Measurements from ENCODE around the gene TPM4. TPM values are rescaled to one million over a fixed set of nuclear protein-coding genes. Genes with fewer than 3 reads are reported as not detected.

The TPM4 gene
- total RNA-seq, 2 donors from 2014 or later = 162 to 171 TPM

DNA sequence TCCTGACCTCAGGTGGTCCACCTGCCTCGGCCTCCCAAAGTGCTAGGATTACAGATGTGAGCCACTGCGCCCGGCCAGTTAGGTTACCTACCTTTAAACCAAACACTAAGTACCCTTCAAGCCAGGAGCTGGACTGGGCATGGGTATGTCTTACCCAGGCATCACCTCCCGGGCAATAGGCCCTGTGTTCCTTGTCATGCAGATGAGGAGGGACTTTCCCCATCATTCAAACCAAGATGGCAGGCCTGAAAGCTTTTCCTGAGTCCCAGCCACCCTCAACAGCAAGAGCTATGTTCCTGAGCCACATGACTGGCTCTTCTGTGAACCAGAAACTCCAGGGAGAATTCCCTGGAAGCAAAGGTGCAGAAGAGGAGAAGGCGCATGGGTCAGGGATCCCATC, 44.8 kb downstream of the TPM4 start:
- WGBS, 2 donors = 79 to 88% methylated on average over 5 of the region's 5 CpGs
- no peak for DNase-seq
- Histone ChIP-seq H3K9me3 (no peaks in the 10 kb centered on the region), H3K4me1 (no peaks in the 10 kb centered on the region), H3K4me3 (no peak overlapping the region), H3K27me3 (no peaks in the 10 kb centered on the region), H3K36me3 (replicated peaks in 1 of 2; ENCODE audit: insufficient read depth in 1 of 2, low read depth in 2 of 2) (peaks cover 4 to 37% of the 10 kb centered on the region in 2 donors), H3K27ac (no peak overlapping the region)
- no peak for TF ChIP-seq POLR2A (IDR thresholded peaks at IDR 0.05)
- TF ChIP-seq, protein P1, sequence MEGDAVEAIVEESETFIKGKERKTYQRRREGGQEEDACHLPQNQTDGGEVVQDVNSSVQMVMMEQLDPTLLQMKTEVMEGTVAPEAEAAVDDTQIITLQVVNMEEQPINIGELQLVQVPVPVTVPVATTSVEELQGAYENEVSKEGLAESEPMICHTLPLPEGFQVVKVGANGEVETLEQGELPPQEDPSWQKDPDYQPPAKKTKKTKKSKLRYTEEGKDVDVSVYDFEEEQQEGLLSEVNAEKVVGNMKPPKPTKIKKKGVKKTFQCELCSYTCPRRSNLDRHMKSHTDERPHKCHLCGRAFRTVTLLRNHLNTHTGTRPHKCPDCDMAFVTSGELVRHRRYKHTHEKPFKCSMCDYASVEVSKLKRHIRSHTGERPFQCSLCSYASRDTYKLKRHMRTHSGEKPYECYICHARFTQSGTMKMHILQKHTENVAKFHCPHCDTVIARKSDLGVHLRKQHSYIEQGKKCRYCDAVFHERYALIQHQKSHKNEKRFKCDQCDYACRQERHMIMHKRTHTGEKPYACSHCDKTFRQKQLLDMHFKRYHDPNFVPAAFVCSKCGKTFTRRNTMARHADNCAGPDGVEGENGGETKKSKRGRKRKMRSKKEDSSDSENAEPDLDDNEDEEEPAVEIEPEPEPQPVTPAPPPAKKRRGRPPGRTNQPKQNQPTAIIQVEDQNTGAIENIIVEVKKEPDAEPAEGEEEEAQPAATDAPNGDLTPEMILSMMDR (IDR thresholded peaks at IDR 0.05) = no peak
- intact Hi-C loops (cut with DNase I) = no loop called here
- no peak for ATAC-seq

DNA sequence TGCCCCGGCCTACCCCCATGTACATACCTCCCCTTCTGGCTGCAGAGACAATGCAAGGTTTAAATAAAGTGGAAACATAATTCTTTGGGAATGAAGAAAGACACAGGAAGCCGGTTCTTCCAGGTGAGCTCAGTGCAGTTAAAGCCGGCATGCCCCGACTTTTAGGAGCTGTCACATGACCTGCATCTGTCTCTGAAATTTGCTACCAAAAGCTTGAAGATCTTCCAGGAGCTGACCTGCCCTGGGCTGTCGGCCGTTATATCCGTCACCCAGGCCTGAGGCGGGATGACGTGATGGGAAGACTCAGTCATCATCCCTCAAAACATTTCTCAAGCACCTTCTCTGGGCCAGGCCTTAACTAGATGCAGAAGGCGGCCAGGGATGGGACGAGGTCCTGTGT, 45.7 kb downstream of the TPM4 start:
- Histone ChIP-seq H3K27ac (no peak overlapping the region), H3K4me1 (no peaks in the 10 kb centered on the region), H3K9me3 (no peaks in the 10 kb centered on the region), H3K36me3 (replicated peaks in 1 of 2; ENCODE audit: insufficient read depth in 1 of 2, low read depth in 2 of 2) (peaks cover 4 to 42% of the 10 kb centered on the region in 2 donors), H3K27me3 (no peaks in the 10 kb centered on the region), H3K4me3 (no peak overlapping the region)
- TF ChIP-seq, protein P1 (IDR thresholded peaks at IDR 0.05) = no peak
- TF ChIP-seq POLR2A (IDR thresholded peaks at IDR 0.05) = no peak
- WGBS, 2 donors = 86 to 94% methylated on average over 8 to 11 of the region's 11 CpGs
- DNase-seq (no peak), ATAC-seq (no peak)
- intact Hi-C loops (cut with DNase I) = no loop called here

- Histone ChIP-seq H3K4me1 (no peaks in the 10 kb centered on the region), H3K9me3 (no peaks in the 10 kb centered on the region), H3K27me3 (no peaks in the 10 kb centered on the region), H3K27ac (no peak overlapping the region), H3K36me3 (replicated peaks in 1 of 2; ENCODE audit: insufficient read depth in 1 of 2, low read depth in 2 of 2) (peaks cover 4 to 52% of the 10 kb centered on the region in 2 donors), H3K4me3 (no peak overlapping the region)
- intact Hi-C loops (cut with DNase I) = no loop called here
- no peak for ATAC-seq
- WGBS, 2 donors = 90 to 94% methylated on average over 10 to 14 of the region's 14 CpGs
- no peak for DNase-seq
- TF ChIP-seq POLR2A (IDR thresholded peaks at IDR 0.05) = no peak
- TF ChIP-seq, protein P1 (IDR thresholded peaks at IDR 0.05) = no peak
Observed at GRCh38 chr19:16124953-16125352, 48.7 kb downstream of the TPM4 start.

GRCh38 chr19:16125737-16126495, 49.6 kb downstream of the TPM4 start:
- intact Hi-C loops (cut with DNase I) = no loop called here
- Histone ChIP-seq H3K9me3 (no peaks in the 10 kb centered on the region), H3K36me3 (replicated peaks in 1 of 2; ENCODE audit: insufficient read depth in 1 of 2, low read depth in 2 of 2) (peaks cover 4 to 55% of the 10 kb centered on the region in 2 donors), H3K4me3 (no peak overlapping the region), H3K27me3 (no peaks in the 10 kb centered on the region), H3K4me1 (no peaks in the 10 kb centered on the region), H3K27ac (no peak overlapping the region)
- WGBS, 2 donors = 84 to 86% methylated on average over 6 to 9 of the region's 10 CpGs
- ATAC-seq = no peak
- TF ChIP-seq POLR2A (IDR thresholded peaks at IDR 0.05) = no peak
- TF ChIP-seq, protein P1 (IDR thresholded peaks at IDR 0.05) = no peak
- DNase-seq = no peak

- no peak for ATAC-seq
- intact Hi-C loops (cut with DNase I) = no loop called here
Observed at GRCh38 chr19:16127080-16127479, 50.8 kb downstream of the TPM4 start.

More at GRCh38 chr19:16127080-16127479, 50.8 kb downstream of the TPM4 start:
- no peaks in the 10 kb centered on the region for H3K9me3 ChIP-seq
- no peak overlapping the region for H3K27ac ChIP-seq
- H3K4me1 ChIP-seq = no peaks in the 10 kb centered on the region
- DNase-seq = no peak
- H3K4me3 ChIP-seq = no peak overlapping the region
- H3K27me3 ChIP-seq = no peaks in the 10 kb centered on the region
- peaks cover 4 to 46% of the 10 kb centered on the region in 2 donors for H3K36me3 ChIP-seq (replicated peaks in 1 of 2; ENCODE audit: insufficient read depth in 1 of 2, low read depth in 2 of 2)
- WGBS, 2 donors = 82 to 88% methylated on average over 9 to 11 of the region's 11 CpGs
- TF ChIP-seq, protein P1 (IDR thresholded peaks at IDR 0.05) = no peak
- TF ChIP-seq POLR2A (IDR thresholded peaks at IDR 0.05) = no peak

Data from body of pancreas (tissue), 4 donors.